HG03280 (cell line): ENCODE measurements around the gene NKX1-1.

Source experiments
- ATAC-seq: cut with Tn5 transposase; IDR thresholded peaks from one replicate; pipeline ENCODE4 v1.9.1; 2021; ENCODE audit warnings: mild to moderate bottlenecking, moderate library complexity; ENCODE audit not compliant: unreplicated experiment

NKX1-1 gene

DNA sequence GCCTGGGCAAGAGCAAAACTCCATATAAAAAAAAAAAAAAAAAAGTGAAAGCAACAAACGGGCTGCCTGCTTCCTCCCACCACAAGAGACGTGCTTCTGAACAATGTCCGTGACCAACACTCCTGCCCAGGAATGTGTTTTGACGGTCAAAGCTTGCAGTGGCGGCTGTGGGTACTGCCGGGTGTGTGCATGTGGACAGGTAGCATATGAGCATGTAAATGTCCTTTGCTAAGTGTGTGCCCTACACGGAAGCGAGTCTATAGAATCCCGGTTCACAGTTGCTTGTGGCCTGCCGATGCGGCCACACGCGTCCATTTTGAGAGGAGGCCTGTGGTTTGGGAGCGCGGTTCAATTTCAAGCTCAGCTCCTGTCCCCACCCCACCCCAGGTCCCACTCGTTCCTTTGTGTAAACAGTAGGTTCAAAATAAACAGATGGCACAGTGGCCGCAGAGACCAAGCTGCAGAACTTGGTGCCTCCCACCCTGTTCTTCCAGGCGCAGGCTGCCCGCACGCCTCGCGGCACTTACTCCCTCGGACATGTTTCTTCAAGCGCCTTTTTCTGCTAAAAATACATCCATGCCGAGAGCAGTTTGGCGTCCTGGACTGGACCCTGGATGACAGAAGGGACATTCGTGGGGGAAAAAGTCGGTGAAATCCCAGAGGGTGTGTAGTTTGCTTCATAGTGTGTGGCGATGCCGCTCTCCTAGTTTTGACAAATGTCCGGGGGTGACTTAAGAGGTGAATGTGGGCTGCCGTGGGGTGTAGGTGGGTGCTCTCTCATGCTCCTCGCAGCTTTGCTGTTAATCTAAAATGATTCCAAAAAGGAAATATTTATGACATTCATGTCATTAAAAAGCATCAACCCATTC, 11.5 kb upstream of the NKX1-1 start:
- no peak for ATAC-seq

DNA sequence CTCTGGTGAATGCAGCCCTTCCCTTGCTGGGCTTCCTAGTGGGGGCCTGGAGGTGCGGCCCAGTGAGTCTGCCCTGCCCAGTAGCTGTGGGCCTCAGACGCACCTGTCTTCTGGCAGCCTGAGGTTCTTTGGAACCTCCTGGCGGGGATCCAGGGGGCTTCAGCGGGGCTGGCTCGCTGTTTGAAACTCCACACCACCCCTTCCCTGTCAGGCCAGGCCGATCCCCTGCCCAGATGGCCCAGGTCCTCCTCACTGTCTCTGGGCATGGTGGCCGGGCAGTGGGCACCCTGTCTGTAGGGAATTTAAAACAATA, 10.7 kb upstream of the NKX1-1 start:
- no peak for ATAC-seq

DNA sequence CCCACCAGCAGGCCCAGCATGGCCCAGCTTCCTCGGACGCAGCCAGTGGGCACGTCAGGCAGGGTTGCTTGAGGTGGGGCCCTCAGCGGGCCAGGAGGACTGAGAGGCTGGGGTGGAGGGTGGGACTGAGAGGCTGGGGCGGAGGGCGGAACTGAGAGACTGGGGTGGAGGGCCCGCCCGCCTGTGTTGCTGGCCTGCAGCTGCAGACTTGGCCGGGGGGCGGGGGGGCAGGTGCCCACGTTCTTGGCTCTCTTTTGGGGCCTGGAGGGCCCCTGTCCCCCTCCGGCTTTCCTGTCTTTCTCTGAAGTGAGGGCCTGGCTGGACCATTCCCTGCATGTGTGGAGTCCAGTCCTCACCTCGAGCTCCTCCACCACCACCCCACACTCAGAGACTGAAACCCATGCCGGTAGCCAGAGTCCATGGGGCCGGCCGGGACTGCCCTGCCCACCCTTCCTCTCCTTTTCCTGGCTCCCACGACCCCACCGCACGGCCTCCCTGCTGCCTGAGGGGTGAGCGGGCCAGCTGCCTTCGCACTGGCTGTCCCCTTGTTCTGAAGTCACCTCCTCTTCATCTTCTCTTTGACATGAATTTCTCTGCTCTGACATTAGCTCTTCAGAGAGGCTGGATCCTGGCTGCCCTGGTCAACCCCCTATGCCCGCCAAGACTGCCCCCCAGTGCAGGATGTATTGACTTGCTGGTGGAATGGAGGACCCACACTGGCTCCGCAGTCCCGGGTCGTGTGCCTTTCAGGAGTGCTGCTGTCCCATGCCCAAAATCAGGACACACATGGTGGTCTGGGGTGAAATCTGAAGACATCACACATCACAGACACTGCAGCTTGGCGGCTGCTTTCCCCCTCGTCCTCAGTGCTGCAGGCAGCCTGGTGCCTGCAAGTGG, 10.1 kb upstream of the NKX1-1 start:
- ATAC-seq = no peak

DNA sequence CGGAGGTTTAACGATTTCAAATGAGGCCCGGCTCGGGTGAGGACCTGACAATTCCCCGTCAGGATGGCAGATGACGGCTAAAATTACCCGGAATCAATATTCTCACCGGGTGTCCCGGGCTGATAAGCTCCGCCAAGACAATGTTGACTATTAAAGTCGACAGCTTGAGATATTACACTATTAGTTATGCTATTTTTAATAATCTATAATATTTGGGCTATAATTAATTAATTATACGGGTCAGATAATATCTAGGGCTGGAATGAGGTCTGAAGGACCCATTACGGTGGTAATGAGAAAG, 9.4 kb upstream of the NKX1-1 start:
- ATAC-seq = no peak

DNA sequence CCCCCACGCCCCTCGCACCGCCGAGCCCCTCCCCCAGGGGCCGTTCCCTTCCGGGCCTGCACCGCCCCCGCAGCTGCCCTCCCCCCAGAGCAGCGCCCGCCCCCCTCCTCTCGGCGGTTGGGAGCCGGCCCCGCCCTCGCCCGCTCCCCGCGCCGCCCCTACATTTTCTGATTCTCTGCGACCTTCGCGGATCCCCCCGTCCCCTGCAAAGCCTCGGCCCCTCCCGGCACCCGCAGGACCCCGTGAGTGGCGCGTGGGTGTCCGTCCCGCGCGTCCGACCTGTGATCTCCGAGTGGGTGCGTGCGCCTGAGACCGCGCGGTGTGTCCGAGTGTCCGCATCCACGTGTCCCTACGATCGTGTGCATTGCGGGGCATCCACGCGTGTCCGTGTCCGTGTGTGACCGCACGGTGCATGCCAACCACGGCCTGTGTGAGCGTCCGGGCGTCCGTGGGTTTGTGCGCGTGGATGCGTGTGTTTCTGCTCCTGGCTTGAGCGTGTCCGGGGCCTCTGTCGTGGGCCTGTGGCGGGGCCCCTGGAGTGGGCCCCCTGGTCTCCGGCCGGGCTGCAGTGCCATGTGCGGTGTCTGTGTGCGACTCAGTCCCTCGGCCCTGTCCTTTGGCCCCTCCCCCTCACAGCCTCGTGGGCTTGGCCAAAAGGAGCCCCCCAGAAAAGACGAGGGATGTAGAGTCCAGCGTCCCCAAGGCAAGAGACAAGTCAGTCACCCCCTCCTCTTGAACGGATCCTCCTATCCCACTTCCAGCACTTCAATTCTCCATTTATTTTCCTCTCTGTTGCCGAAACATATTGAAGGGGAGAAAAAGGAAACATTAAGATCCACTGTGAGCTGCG, 8.8 kb upstream of the NKX1-1 start:
- no peak for ATAC-seq

DNA sequence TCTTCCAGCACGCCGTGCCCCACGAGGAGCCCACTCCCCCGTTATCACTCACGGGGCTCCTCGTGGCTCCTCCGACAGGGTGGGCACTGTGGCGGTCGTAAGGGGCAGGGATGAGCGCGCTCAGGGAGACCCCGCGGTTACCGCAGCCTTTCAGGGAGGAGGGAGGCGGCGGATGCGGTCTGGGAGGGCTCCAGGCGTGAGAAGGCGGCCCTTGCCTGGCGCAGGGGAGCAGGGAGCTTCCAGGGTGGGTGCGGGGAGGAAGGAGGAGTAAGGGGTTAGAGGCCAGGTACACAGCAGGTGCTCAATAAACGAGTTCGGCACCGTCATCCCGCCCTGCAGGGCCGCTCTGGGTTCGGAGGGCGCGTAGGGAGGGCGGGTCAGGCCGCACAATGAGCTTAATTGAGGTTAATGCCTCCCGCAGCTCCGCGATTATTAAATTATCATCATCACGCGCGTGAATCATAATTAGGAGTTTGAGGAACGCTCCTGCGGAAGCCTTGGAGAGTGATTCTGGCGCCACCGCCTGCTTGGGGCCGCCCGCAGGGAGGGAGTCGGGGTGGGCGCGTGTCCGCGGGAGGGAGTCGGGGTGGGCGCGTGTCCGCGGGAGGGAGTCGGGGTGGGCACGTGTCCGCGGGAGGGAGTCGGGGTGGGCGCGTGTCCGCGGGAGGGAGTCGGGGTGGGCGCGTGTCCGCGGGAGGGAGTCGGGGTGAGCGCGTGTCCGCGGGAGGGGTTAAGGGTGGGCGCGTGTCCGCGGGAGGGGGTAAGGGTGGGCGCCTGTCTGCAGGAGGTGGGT, 7.6 kb upstream of the NKX1-1 start:
- ATAC-seq = no peak

DNA sequence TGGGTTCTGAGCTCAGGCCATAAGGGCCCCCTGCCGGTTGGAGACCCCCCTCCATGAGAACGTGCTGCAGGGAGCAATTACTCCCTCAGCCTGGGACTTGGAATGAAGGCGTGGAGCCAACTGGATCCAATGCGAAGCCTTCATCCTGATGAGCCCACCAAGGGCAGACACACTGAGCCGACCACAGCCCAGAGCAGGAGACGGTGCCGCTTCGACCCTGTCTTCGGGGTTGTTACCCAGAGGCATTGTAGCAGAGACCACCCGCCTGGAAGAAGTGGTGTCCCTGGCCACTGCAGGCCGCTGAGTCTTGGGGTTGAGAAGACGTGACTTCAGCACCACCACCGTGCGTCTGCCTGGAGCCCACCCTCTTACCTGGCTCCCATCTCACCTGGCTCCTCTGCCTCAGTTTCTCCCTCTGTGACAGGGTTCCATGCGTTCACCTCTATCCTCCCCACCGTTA, 7.0 kb upstream of the NKX1-1 start:
- no peak for ATAC-seq

DNA sequence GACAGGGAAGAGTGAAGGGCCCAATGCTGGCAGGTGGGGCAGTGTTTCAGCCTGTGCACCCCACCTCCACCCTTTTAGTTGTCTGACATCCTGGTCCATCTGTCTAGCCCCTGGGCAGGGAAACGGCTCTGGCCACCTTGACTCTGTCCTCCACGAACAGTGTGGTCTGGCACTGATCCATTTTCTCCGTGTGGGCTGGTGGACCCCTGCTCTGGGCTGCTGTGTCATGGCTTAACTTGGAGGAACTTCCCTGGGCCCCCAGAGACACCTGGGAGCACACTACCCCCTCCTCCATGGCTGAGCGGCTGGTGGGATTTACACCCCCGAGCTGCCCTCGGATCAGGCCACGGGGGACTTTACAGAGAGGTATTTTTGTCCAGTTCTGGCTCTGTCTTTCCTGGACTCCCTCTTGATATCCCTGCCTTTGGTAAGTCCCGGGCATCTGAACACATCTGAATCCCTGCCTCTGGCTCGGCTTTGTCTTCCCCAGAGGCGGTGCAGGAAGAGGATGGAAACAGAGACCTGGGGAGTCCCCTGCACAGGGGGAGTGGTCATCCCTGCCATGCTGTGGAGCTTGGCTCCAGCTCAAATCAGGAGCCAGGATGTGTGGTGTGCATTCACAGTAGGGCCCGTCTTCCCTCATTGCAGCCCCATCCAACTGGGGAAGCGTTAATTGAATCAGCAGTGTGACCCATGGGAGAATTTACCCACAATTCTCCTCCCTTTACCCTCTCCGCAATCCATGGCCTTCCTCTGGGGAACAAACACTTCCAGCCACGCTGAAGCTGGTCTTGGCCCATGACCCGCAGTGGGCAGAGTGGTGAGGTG, 6.3 kb upstream of the NKX1-1 start:
- ATAC-seq = no peak

DNA sequence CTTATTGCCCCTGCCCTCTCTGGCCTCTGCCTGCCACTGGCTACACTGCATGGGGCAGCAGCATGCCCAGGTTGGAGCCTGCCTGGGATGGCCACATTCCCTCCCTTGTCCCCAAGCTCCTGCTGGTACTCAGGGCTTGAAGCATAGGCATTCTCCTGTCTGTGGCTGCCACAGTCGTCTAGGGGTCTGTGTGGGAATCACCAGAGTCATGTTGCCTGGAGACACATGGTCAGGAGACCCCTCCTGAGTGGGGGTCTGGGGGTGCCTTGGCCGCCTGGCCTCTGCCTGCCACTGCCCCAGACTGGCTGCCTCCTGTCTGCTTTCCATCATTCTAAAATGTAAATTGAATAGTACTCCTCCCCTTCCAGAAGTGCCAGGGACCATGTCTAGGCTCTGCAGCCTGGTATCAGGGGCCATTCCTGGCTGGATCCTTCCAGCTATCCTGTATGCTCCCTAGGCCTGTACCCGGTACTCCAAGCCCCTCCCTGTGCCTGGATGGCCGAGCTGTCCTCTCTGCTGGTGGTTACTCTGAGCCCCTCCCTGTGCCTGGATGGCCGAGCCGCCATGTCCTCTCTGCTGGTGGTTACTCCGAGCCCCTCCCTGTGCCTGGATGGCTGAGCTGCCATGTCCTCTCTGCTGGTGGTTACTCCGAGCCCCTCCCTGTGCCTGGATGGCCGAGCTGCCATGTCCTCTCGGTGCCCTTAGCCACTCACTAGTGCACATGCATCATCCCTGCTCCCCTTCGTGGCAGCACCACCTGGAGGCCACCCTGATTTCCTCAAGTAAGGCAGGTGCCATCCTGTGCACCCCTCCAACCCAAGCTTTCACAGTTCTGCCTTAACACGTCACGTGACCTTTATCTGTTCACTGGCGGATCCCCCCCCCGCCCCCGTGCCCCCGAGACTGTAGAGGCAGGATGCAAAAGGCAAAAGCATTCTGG, 5.5 kb upstream of the NKX1-1 start:
- ATAC-seq = no peak

DNA sequence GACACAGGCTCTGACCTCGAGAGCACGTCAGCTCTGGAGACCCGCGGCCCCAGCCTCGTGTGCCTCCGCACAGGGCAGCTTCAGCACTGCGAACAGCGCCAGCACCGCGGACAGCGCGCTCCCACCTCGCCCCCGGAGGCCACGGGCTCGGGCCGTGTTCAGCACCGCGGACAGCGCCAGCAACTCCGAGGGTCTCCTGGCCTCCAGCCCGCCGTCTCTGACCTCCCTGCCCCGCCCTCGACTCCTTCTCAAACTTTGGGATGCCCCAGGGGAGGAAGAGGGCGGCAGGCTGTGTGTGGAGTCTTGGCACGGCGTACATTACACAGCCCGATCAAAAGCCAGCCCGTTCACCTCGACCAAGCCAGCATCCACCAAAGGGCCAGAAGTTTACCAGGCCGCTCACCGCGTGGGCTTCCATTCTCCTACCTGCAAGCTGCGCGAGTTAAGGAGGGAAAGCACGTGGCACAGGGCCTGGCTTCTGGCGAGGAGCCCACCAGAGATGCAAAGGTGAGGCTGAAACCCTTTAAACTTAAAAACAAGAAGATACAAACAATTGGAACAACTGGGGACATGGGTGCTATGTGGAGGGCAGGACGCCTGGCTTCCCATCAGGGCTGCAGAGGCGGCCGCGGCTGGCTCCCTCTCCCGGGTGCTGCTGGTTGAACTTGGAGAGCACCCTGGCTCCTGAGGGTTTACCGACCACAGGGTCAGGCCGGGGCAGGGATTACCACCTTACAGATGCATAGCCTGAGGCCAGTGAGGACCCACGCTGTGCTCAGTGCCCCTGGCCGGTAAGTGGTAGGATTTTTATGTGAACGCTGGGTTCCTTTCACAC, 4.5 kb upstream of the NKX1-1 start:
- no peak for ATAC-seq

DNA sequence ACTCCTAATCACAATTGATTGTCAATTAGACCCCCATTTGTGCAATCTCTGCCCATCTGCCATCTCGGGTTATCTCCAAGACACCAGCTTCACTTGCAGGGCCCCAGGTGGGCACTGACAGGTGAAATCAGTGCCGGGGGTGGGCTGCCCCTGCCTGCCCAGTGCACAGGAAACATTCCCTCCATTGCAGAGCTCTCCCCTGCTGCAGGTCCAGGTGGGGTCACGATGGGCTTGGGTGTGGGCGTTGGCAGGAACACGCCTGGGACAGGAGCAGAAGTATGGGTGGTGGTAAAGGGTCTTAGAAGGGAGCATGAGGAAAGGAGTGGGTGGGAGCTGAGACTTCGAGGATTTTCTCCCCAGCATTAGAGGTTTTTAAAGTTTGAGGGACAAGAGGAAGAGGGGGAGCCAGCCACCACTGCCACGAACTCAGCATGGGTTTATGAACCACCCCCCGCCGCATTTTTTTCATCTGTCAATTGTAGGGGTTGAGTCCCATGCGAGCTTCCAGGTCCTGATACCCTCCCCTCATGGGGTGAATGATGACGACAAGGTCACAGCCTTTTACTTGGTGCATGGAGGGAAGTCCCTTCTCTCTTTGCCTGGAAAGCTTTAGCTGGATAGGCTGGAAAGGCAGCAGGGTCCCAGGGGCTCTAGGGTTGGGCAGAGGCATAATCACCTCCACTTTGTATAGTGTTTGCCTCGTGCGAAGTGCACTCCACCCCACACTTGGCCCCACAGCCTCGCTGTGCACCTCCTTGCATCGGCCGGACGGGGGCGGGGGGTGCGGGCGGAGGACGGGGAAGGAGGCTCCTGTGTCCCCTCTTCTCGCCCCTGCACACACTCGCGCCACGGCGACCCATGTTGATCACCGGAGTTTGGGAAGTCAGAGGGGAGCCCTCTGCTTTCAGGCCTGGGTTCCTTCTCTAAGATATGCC, 3.5 kb upstream of the NKX1-1 start:
- ATAC-seq = no peak

DNA sequence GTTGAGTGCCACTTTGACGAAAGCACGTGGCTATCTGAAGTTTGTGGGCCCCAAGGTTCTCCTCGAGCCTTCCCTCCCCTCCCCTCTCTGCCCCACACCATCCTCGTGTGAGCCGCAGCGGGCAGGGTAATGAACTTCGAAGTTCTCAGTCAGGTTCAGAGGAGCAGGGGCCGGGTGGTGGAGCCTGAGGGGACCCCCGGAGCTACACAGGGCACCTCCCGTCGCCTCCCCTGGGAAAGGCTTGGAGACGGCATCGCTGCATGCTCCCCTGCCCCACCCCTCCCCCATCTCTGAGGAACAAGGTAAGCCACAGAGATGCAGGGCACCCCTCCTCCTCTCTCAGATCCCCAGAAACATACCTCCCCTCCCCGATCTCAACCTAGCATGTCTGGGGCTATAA, 2.8 kb upstream of the NKX1-1 start:
- ATAC-seq = no peak

DNA sequence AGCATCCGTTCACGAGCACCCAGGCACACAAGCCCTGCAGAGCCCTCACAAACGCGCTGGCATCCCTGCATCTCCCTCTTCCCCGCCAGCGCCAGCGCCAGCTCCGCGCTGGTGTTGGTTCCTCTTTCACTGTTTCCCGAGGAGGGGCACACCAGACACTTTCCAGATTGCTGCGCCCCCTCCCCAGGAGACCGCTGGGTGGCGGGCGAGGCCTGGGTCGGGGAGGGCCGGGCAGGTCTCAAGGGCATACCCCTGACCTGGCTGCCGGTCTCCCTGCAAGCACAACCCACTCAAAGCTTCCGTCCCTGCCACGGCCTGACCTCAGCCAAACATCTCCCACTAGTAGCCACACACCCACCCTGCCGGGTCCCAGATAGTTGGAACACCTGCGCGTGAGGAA, 2.2 kb upstream of the NKX1-1 start:
- ATAC-seq = no peak

DNA sequence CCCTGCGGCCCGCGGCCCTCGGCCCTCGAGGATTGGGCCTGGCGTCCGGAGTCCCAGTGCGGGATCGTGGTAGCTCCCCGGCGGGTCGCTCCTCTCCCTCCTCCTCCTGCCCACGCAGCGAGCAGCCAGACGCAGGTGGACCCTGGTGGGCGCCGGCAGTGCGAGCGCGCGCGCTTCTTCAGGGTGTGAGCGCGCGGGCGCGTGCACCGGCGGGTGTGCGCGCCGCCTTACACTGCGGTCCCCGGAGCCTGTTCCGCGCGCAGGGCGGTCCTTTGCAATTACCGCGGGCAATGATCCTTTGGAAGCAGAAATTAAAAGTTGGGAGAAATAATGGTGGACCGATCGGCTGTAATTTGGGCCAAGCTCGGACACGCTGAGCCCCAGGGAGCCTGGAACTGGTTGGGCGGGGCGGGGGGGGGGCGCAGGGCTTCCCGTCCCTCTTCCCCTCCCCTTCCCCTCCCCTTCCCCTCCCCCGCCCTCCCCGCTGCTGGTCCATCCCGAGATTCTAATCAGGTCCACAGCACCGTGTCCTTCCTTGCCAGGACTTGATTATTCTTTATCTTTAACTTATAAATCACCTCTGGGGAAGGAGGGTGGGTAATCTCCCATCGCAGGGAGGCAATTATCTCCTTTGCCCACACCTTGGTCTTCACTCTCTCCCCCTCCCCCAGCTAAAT, 1.6 kb upstream of the NKX1-1 start:
- no peak for ATAC-seq

DNA sequence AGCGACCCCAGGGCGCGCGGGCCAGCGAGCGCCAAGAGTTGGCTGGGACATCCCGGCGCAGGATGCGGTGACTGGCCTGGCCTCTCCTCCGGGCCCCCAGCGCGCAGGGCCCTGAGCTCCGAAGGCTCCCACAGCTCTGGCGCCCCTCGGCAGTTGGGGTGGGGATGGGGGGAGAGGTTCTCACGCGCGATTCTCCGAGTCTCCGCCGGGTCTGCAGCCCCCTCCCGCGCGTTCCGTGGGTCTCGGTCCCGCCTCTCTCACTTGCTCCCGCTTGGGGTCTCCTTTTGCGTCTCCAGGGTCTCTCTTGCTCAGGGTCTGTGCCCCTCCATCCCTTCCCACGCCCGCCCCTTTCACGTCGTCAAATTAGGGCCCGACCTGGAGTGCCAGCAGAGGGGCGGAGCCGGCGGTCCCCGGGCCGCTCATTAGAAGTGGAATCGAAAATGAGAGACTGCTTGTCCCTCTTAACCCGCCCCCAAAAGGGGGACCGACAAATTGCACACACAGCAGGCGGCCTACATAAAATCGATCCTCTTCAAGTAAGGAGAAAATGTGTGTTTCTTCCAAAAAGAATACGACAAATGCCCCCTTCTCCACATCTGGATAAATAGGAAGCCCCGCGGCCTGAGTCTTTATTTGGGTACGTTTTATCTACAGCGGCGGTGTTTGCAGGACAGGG, 877 bp upstream of the NKX1-1 start:
- no peak for ATAC-seq
